ENCODE results near the gene ADAT3. TPM values are rescaled to one million over a fixed set of nuclear protein-coding genes. Genes with fewer than 3 reads are reported as not detected.

Gene ADAT3
- total and polyA plus RNA-seq, 2 of the 4 experiments (the other 2 are of a cell fraction), result 0.36 to 2.8 TPM

GRCh38 chr19:1896508-1896907, 8.7 kb upstream of the ADAT3 start:
- H3K4me2 ChIP-seq (ENCODE audit: low read depth, low read length), result no peak overlapping the region
- H3K23ac ChIP-seq (ENCODE audit: low read depth, low read length), result no peak overlapping the region
- no peak overlapping the region for H2BK15ac ChIP-seq (ENCODE audit: low read depth, low read length)
- no peak overlapping the region for H2AFZ ChIP-seq (replicated peaks; ENCODE audit: low read length, poor library complexity)
- no peaks in the 10 kb centered on the region for H3K9me3 ChIP-seq (ENCODE audit: control insufficient read depth, insufficient read depth, low read length)
- intact Hi-C loops (cut with micrococcal nuclease), result no loop called here
- H3K4ac ChIP-seq (ENCODE audit: low read depth, low read length), result no peak overlapping the region
- H2AK5ac ChIP-seq (ENCODE audit: low read depth, low read length), result no peak overlapping the region; the same call in 1 of the 2 replicates
- no peaks in the 10 kb centered on the region for H3K79me1 ChIP-seq (ENCODE audit: low read depth in 1 of 2, low read length in 2 of 2)
- H3K4me3 ChIP-seq (ENCODE audit: insufficient read depth, low read depth, low read length), result no peak overlapping the region
- H3K4me1 ChIP-seq (ENCODE audit: control insufficient read depth, insufficient read depth, low read length), result peaks cover 5% of the 10 kb centered on the region
- no peak overlapping the region for H3K14ac ChIP-seq (replicated peaks; ENCODE audit: low read depth, low read length)
- no peaks in the 10 kb centered on the region for H3K27me3 ChIP-seq (ENCODE audit: control insufficient read depth, insufficient read depth, low read length)
- in situ Hi-C loops (cut with MboI; ENCODE audit: low sequenced_read_pairs), result no loop called here
- H2BK120ac ChIP-seq (ENCODE audit: low read depth, low read length), result no peak overlapping the region
- H3K27ac ChIP-seq (ENCODE audit: insufficient read depth, low read length), result no peak overlapping the region
- H4K91ac ChIP-seq (ENCODE audit: insufficient read depth, low read depth, low read length), result no peak overlapping the region
- DNase-seq (no peak), ATAC-seq (ENCODE audit: low read depth) (no peak)
- BruUV-seq (replicated peaks), result no TSS peak
- H3K9ac ChIP-seq (ENCODE audit: low read depth, low read length), result no peak overlapping the region
- H3K56ac ChIP-seq (ENCODE audit: extremely low read depth, insufficient read depth, low read length), result no peak overlapping the region
- 88% methylated on average over 6 of the region's 13 CpGs; no CpG with 5 or more reads in 1 of the 2 experiments for WGBS, 2 experiments (ENCODE audit: extremely low coverage in 2 of 2, insufficient read length in 1 of 2)
- TF ChIP-seq RCOR1 (IDR thresholded peaks at IDR 0.05; ENCODE audit: insufficient replicate concordance, low read length) (no peak), MXI1 (IDR thresholded peaks at IDR 0.05; ENCODE audit: borderline replicate concordance, low read depth, low read length) (no peak), CEBPB (IDR thresholded peaks at IDR 0.05; ENCODE audit: low read depth, low read length) (no peak), SMC3 (IDR thresholded peaks at IDR 0.05; ENCODE audit: low read depth, low read length) (no peak), FOS (IDR thresholded peaks at IDR 0.05; ENCODE audit: low read depth, low read length) (no peak), MAFK (IDR thresholded peaks at IDR 0.05; ENCODE audit: low read depth, low read length) (no peak), MAZ (IDR thresholded peaks at IDR 0.05; ENCODE audit: borderline replicate concordance, low read depth, low read length) (no peak), ELK1 (IDR thresholded peaks at IDR 0.05; ENCODE audit: borderline replicate concordance, low read depth, low read length) (no peak), NFE2L2 (IDR thresholded peaks at IDR 0.05; ENCODE audit: low read depth, low read length) (no peak), BHLHE40 (IDR thresholded peaks at IDR 0.05; ENCODE audit: low read depth, low read length) (no peak), RFX5 (IDR thresholded peaks at IDR 0.05; ENCODE audit: low read depth, low read length) (no peak), CTCF (conservative IDR thresholded peaks at IDR 0.05; ENCODE audit: low read depth, low read length) (no peak), POLR2A (IDR thresholded peaks at IDR 0.05; ENCODE audit: low read depth, low read length) (no peak), RAD21 (IDR thresholded peaks at IDR 0.05; ENCODE audit: low read length) (no peak), CHD1 (IDR thresholded peaks at IDR 0.05; ENCODE audit: low read depth, low read length) (no peak), USF2 (IDR thresholded peaks at IDR 0.05; ENCODE audit: low read depth, low read length) (no peak)
- dilution Hi-C loops (cut with HindIII; ENCODE audit: low sequenced_read_pairs, unreplicated experiment), result no loop called here
- no peak overlapping the region for H2BK5ac ChIP-seq (ENCODE audit: low read depth, low read length, poor library complexity, severe bottlenecking)
- no peak overlapping the region for H2BK20ac ChIP-seq (ENCODE audit: low read depth, low read length)
- H3K9me1 ChIP-seq (ENCODE audit: insufficient read depth, low read length), result no peaks in the 10 kb centered on the region
- H2AK9ac ChIP-seq (replicated peaks; ENCODE audit: low read depth, low read length, poor library complexity), result no peak overlapping the region
- POLR2A ChIA-PET (ENCODE audit: unreplicated experiment), result no interaction called here
- H4K8ac ChIP-seq (ENCODE audit: low read depth in 2 of 2, low read length in 2 of 2), result no peak overlapping the region
- CTCF ChIA-PET, result interaction anchor here (0.6 to 0.7 kb wide), 2 partner anchors 9 to 103 kb away, joined by 3 to 4 read pairs; partner anchors contain the start of genes ADAT3 and SCAMP4
- no peaks in the 10 kb centered on the region for H3K36me3 ChIP-seq (ENCODE audit: control insufficient read depth, insufficient read depth, low read length)
- H3K18ac ChIP-seq (ENCODE audit: low read depth, low read length), result no peak overlapping the region
- H4K5ac ChIP-seq (ENCODE audit: low read depth, low read length), result no peak overlapping the region
- no peaks in the 10 kb centered on the region for H4K20me1 ChIP-seq (ENCODE audit: insufficient read depth, low read length)

All from IMR-90 (cell line).